HG02840 (cell line): Measurements from ENCODE around the gene PLIN5.
"Not testable (repeated sequence)": the region's sequence is repeated elsewhere in the genome, so short reads cannot be mapped to it uniquely, and the experiment has no call there.

ENCODE experiments used
- ATAC-seq: cut with Tn5 transposase; IDR thresholded peaks from one replicate; pipeline ENCODE4 v1.9.1; 2021; ENCODE audit warnings: mild to moderate bottlenecking, moderate library complexity, moderate number of reproducible peaks; ENCODE audit not compliant: unreplicated experiment, low FRiP score

Gene PLIN5

GRCh38 chr19:4568886-4569285, 33.9 kb upstream of the PLIN5 start:
- no peak for ATAC-seq

GRCh38 chr19:4567584-4568071, 32.6 kb upstream of the PLIN5 start:
- ATAC-seq, result no peak

- no peak for ATAC-seq
These were observed 31.5 kb upstream of the PLIN5 start for GRCh38 chr19:4566402-4567051.

- not testable (repeated sequence) for ATAC-seq
These were observed 28.5 kb upstream of the PLIN5 start for GRCh38 chr19:4563562-4563961.

GRCh38 chr19:4562085-4562484, 27.1 kb upstream of the PLIN5 start:
- not testable (repeated sequence) for ATAC-seq

GRCh38 chr19:4559569-4559968, 24.5 kb upstream of the PLIN5 start, which contains the start of gene SEMA6B:
TSS of gene SEMA6B (minus strand) at chr19:4559684. CDS start at chr19:4558457, 1,227 bp downstream.
- ATAC-seq, result no peak

GRCh38 chr19:4557971-4558941, 23.2 kb upstream of the PLIN5 start:
- no peak for ATAC-seq

GRCh38 chr19:4557144-4557970, 22.3 kb upstream of the PLIN5 start:
- ATAC-seq, result no peak

- ATAC-seq, result no peak
These were observed 21.6 kb upstream of the PLIN5 start for GRCh38 chr19:4556597-4557127.

- no peak for ATAC-seq
These were observed 20.9 kb upstream of the PLIN5 start for GRCh38 chr19:4555657-4556561.

GRCh38 chr19:4554717-4555116, 19.7 kb upstream of the PLIN5 start:
- no peak for ATAC-seq

GRCh38 chr19:4553775-4554174, 18.8 kb upstream of the PLIN5 start:
- ATAC-seq, result no peak

GRCh38 chr19:4553092-4553695, 18.2 kb upstream of the PLIN5 start:
- no peak for ATAC-seq

- no peak for ATAC-seq
These were observed 17.4 kb upstream of the PLIN5 start for GRCh38 chr19:4552525-4552819.

GRCh38 chr19:4550479-4551050, 15.5 kb upstream of the PLIN5 start:
- ATAC-seq, result no peak

GRCh38 chr19:4550018-4550417, 15.0 kb upstream of the PLIN5 start:
- no peak for ATAC-seq

GRCh38 chr19:4548238-4548584, 13.2 kb upstream of the PLIN5 start:
- no peak for ATAC-seq

- no peak for ATAC-seq
These were observed 12.5 kb upstream of the PLIN5 start for GRCh38 chr19:4547303-4548237.
